NCI-H2171 treated with DMSO at 0.1 percent for 48 hours (cell line): ENCODE measurements around the gene HSPB8.
A peak's percentile ranks its signal among the peaks of the same experiment; 100 is the strongest.

Experiments
- DNase-seq: peaks from one replicate; lab custom pipeline; 2025; lab: John Stamatoyannopoulos, UW

Gene HSPB8, protein sequence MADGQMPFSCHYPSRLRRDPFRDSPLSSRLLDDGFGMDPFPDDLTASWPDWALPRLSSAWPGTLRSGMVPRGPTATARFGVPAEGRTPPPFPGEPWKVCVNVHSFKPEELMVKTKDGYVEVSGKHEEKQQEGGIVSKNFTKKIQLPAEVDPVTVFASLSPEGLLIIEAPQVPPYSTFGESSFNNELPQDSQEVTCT

DNA sequence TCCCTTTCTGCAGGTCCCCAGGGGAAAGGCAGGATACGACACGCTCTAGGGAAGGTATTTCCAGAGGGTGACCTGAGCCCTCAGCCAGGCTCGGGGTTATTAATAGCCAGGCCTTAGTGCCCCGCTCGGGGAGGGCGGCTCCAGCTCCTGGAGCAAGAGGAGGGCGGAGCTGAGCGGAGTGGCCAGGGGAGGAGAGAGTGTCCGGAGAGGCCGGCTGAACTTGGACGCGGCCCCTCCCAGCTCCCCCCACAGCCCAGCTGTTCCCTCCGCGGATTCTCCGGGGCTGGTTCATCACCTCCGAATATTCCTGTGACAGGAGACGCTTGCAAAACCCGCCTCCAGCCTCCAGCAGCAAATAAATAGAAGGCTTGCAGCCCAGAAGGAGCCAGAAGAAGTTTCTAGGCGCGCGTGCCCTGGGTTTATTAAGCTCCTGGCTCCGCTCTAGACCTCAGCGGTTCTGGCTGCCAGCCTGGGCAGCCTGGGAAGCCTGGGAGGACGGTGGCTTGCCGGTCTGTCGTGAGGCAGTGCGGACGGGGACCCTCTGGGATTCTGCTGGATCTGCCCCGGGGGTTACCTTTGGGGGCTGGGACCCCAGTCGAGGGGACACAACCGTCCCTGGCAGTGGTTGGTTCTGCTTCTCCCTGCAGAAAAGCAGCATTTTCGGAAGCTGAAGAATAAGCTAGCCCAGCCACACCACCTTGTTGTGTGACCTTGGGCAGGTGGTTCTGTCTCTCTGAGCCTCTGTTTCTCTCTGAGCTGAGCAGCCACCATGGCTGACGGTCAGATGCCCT, at the start of gene HSPB8:
Gene HSPB8 (plus strand): TSS at position 388 of the 791 bp plus-strand sequence. CDS start 382 bp downstream, at position 770.
- DNase-seq, result peak; percentile 64

DNA sequence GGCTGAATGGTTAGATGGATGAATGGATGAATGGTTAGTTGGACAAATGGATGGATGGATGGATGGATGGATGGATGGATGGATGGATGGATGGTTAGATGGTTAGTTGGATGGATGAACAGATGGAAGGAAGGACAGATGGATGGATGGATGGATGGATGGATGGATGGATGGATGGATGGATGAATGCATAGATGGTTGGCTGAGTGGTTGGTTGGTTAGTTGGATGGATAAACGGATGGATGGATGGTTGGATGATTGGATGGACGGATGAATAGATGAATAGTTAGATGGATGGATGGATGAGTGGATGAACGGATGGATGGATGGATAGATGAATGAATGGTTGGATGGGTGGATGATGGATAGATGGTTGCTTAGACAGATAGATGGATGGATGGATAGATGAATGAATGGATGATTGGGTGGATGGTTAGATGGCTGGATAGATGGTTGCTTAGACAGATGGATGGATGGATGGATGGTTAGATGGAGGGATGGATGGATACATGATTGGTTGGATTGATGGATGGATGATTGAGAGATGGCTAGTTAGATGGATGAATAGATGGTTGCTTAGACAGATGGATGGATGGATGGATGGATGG, 48.8 kb upstream of the HSPB8 start:
- DNase-seq, result no peak

GRCh38 chr12:119130523-119130922, 48.2 kb upstream of the HSPB8 start:
- no peak for DNase-seq

DNA sequence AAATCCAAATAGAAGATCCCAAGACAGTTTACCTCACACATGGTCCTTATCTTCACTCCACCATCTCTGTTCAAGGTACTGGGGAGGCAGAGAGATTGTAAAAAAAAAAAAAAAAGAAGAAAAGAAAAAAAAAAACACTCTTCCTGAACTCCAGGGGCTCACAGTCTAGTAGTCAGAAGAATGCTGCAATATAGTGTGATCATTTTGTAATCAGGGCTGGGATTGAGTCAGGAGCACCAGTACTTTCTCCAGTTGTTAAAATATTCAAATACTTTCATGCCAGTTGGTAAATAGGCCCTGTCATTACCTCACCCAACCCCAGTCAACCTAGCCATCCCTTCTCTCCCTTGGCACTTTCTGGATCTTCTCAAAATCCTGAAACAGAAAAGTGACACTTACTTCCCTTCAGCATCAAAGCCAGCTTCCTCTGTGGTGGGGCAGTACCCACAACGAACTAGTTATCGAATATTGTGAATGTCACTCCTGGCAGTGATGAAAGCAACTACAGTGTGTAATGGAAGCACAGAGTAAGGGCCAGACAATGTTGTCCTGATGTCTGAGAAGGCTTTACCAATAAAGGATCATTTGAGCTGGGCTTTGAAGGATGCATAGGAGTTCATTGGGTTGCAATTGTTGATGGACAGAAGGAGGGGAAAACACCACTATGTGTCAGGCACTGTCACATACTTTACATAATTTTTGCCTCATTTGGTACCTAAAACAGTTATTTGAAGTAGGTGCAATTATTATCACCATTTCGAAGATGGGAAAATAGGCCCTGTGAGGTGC, 44.3 kb upstream of the HSPB8 start:
- no peak for DNase-seq

- peak; percentile 28 for DNase-seq
Observed at GRCh38 chr12:119136811-119137410, 41.8 kb upstream of the HSPB8 start.

DNA sequence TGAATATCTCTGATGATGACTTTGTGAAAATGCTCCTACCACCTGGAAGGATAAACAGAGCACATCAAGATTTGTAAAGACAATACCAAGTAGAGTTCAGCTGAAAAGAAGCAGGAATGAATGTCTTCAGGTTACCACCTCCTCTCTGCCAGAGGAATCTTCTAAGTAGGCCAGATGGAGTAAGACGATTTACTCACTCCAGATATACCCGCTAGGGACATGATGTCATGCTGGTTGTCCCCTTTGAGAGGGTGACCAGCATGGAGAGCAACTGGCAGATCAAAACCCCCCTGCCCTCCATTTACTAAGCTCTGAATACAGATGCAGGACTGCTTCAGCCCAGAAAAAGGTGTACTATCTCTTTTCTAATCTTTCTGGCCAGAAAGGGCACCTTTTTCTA, 39.3 kb upstream of the HSPB8 start:
- DNase-seq, result no peak

DNA sequence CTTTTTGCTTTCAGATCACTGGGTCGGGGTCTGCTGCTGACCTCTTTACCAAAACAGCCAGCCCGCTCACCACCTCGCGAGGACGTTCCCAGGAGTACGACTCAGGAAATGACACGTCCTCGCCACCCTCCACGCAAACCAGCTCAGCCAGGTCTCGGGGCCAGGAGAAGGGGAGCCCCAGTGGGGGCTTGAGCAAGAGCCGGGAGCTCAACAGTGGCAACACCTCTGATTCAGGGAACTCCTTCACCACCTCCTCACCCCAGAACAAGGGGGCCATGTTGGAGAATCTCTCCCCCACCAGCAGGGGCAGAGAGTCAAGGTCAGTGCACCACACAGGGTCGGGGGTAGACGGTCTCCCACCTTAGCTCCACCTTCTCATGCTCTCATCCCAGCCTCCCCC, 33.4 kb upstream of the HSPB8 start:
- DNase-seq, result no peak

- DNase-seq, result no peak
Observed at GRCh38 chr12:119147847-119148448, 30.8 kb upstream of the HSPB8 start.

GRCh38 chr12:119149270-119149669, 29.5 kb upstream of the HSPB8 start:
- DNase-seq, result no peak

- peak; percentile 82 for DNase-seq
Observed at GRCh38 chr12:119151445-119152026, 27.2 kb upstream of the HSPB8 start.

DNA sequence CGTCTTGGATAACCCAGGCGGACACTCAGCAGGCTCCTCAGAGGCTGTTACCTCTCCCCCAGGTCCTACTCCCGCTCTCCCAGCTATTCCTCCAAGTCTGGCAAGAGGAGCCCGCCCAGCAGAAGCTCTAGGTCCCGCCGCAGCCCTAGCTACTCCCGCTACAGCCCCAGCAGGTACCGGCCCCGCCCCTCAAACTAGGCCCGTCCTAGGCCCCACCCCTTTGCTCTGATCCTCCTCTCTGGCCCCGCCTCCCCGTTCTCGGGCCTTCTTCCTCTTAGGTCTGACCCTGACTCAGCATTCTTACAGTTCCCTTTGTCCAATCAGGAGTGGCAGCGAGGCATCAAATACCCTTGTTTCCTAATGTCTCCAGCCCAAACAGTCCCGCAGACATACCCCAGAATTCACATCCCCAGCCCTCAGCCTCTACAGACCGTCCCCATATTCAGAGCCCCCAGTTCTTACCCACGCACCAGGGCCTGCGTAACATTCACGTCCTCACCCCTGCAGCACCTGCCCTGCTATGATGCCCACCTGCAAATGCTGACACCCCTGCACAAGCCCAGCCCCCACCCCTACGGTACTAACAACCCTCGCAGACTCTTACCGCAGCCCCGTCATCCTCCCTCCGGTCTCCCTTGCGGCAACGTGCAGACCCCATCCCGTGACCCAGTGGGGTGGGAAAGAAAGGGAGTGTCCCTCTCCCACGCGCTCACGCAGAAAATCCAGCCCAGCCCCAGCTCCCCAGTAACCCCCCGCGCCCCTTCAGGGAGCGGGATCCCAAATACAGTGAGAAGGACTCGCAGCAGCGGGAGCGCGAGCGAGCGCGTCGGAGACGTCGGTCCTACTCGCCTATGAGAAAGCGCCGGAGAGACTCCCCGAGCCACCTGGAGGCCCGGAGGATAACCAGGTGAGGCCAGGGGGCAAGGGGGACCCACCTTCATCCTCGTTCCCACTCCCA, 25.0 kb upstream of the HSPB8 start:
- no peak for DNase-seq

DNA sequence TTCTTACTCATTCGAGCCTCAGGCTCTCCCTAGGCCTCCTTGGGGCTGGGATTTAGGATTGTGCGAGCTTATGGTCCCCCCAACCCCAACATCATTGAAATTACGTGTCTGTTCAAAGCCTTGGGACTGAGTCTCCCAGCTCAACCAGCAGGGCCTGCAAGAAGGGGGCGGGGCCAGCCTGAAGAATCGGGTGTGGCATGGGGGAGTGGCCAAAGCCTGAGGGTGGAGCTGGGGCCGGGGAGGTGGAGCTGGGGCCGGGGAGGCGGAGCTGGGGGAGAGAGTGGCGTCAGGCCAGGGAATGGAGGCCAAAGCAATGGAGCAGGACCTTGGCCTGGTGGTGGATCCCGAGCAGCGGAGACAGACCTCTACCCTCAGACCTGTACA, 24.3 kb upstream of the HSPB8 start:
- DNase-seq, result no peak

GRCh38 chr12:119156401-119157044, 22.2 kb upstream of the HSPB8 start:
- no peak for DNase-seq

GRCh38 chr12:119157528-119157927, 21.2 kb upstream of the HSPB8 start:
- DNase-seq, result peak; percentile 77

GRCh38 chr12:119157978-119158377, 20.8 kb upstream of the HSPB8 start:
- DNase-seq, result peak; percentile 81

DNA sequence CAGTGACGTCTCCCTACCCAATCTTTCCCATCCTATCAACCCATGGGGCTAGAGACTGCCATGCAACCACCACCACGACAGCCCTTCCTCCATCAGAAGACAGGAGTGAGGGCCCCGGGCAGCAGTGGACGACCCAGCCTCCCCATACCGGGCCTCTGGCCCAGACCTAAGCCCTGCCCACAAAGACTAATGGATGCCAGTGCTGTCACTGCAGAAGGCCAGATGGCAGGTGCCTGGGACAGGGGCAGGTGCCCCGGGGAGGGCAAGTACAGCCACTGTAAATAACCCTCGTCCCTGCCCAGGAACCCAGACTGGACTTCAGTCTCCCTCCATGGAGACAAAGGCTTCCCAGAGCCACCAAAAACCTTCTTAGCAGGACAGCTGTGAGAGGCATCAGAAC, 20.3 kb upstream of the HSPB8 start:
- no peak for DNase-seq

GRCh38 chr12:119159844-119160243, 18.9 kb upstream of the HSPB8 start:
- DNase-seq, result no peak

- no peak for DNase-seq
Observed at GRCh38 chr12:119167902-119168301, 10.8 kb upstream of the HSPB8 start.

DNA sequence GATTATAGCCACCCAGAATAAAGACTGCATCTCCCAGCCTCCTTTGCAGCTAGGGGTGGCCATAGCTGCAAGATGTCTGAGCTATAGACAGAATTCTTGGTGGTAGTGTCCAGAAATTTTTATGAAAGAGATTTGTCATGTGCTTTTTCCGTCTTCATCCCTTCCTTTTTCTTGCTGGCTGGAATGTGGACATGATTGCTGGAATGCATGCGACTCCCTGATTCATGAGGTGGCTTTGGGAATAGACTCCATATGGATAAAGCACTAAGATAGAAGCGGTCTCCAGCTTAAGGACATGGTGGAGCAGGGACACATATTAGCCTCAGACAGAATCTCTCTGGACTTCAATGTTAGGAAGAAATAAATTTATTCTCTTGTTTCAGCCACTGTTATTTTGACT, 10.0 kb upstream of the HSPB8 start:
- no peak for DNase-seq

GRCh38 chr12:119169150-119169549, 9.6 kb upstream of the HSPB8 start:
- no peak for DNase-seq
